ENCODE measurements around the gene MGAT3.

Gene MGAT3

GRCh38 chr22:39428597-39429071 is 28.2 kb upstream of the MGAT3 start:
- no peak for DNase-seq (ENCODE audit: low read depth)

- DNase-seq (ENCODE audit: low read depth), result no peak
Observed at GRCh38 chr22:39429186-39429585, 27.6 kb upstream of the MGAT3 start.

GRCh38 chr22:39429916-39430575 is 26.8 kb upstream of the MGAT3 start:
- no peak for DNase-seq (ENCODE audit: low read depth)

GRCh38 chr22:39430576-39431150 is 26.1 kb upstream of the MGAT3 start:
- DNase-seq (ENCODE audit: low read depth), result no peak

GRCh38 chr22:39431216-39431801 is 25.5 kb upstream of the MGAT3 start:
- DNase-seq (ENCODE audit: low read depth), result no peak

GRCh38 chr22:39431821-39432251 is 25.0 kb upstream of the MGAT3 start:
- DNase-seq (ENCODE audit: low read depth), result no peak

GRCh38 chr22:39432361-39432811 is 24.4 kb upstream of the MGAT3 start:
- no peak for DNase-seq (ENCODE audit: low read depth)

- DNase-seq (ENCODE audit: low read depth), result no peak
Observed at GRCh38 chr22:39433476-39434242, 23.2 kb upstream of the MGAT3 start.

- no peak for DNase-seq (ENCODE audit: low read depth)
Observed at GRCh38 chr22:39434243-39434653, 22.6 kb upstream of the MGAT3 start.

GRCh38 chr22:39434721-39435120 is 22.1 kb upstream of the MGAT3 start:
- no peak for DNase-seq (ENCODE audit: low read depth)

- DNase-seq (ENCODE audit: low read depth), result no peak
Observed at GRCh38 chr22:39435616-39436015, 21.2 kb upstream of the MGAT3 start.

- no peak for DNase-seq (ENCODE audit: low read depth)
Observed at GRCh38 chr22:39437791-39438704, 18.8 kb upstream of the MGAT3 start.

- DNase-seq (ENCODE audit: low read depth), result no peak
Observed at GRCh38 chr22:39439170-39439569, 17.6 kb upstream of the MGAT3 start.

GRCh38 chr22:39443398-39443797 is 13.4 kb upstream of the MGAT3 start:
- no peak for DNase-seq (ENCODE audit: low read depth)

GRCh38 chr22:39444247-39444800 is 12.5 kb upstream of the MGAT3 start:
- DNase-seq (ENCODE audit: low read depth), result no peak

GRCh38 chr22:39444937-39445465 is 11.8 kb upstream of the MGAT3 start:
- DNase-seq (ENCODE audit: low read depth), result no peak

GRCh38 chr22:39445678-39446077 is 11.1 kb upstream of the MGAT3 start:
- DNase-seq (ENCODE audit: low read depth), result no peak

- no peak for DNase-seq (ENCODE audit: low read depth)
Observed at GRCh38 chr22:39446239-39446721, 10.5 kb upstream of the MGAT3 start.

- no peak for DNase-seq (ENCODE audit: low read depth)
Observed at GRCh38 chr22:39448205-39449054, 8.4 kb upstream of the MGAT3 start.

- DNase-seq (ENCODE audit: low read depth), result no peak
Observed at GRCh38 chr22:39449708-39450107, 7.1 kb upstream of the MGAT3 start.
